H1 (cell line): ENCODE measurements around the gene HS6ST2.

ENCODE experiments used
- ASH2L ChIP-seq: fragments of 200-600, 300-600 bp; sonication (generic); IDR thresholded peaks from one replicate; pipeline ENCODE4 v1.7.1; 2017; ENCODE audit warnings: low read length
- CREB1 ChIP-seq: IDR thresholded peaks from 2 replicates; pipeline ENCODE4 v1.6.1; 2012; ENCODE audit warnings: inconsistent platforms
- CTCF ChIP-seq, 3 experiments: IDR thresholded peaks; 1 replicate in 2 of 3; 2 replicates in 1 of 3; pipeline versions ENCODE4 v1.5.1 to v1.6.1; 2011; ENCODE audit warnings: low read length in 3 of 3, mild to moderate bottlenecking in 3 of 3, inconsistent platforms in 2 of 3, low read depth in 1 of 3, moderate library complexity in 1 of 3; ENCODE audit not compliant: insufficient read depth in 1 of 3; ENCODE audit errors: control extremely low read depth in 1 of 3
- EP300 ChIP-seq, 2 experiments: IDR thresholded peaks; 1 replicate in 1 of 2; 2 replicates in 1 of 2; pipeline ENCODE4 v1.6.1; 2011 to 2012; ENCODE audit warnings: low read depth in 2 of 2, low read length in 2 of 2, mild to moderate bottlenecking in 2 of 2, borderline replicate concordance in 1 of 2, inconsistent platforms in 1 of 2, moderate library complexity in 1 of 2
- EZH2 ChIP-seq: fragments of 200-600 bp; sonication (generic); IDR thresholded peaks from 2 replicates; pipeline ENCODE4 v1.7.1; 2012; ENCODE audit warnings: low read depth, mild to moderate bottlenecking, moderate library complexity, low read length, inconsistent platforms; ENCODE audit not compliant: severe bottlenecking
- JUND ChIP-seq: IDR thresholded peaks from 2 replicates; pipeline ENCODE4 v1.6.1; 2011; ENCODE audit warnings: mild to moderate bottlenecking, improper control_type of control experiment, low read length
- POLR2A ChIP-seq, 2 experiments: IDR thresholded peaks; 1 replicate in 1 of 2; 2 replicates in 1 of 2; pipeline ENCODE4 v1.6.1; 2011; ENCODE audit warnings: low read depth in 2 of 2, low read length in 2 of 2, mild to moderate bottlenecking in 2 of 2; ENCODE audit errors: control extremely low read depth in 1 of 2
- POLR2AphosphoS5 ChIP-seq: IDR thresholded peaks from 2 replicates; pipeline ENCODE4 v1.6.1; 2011; ENCODE audit warnings: low read depth, low read length
- SP1 ChIP-seq: IDR thresholded peaks from 2 replicates; pipeline ENCODE4 v1.6.1; 2011; ENCODE audit warnings: low read depth, low read length
- SUZ12 ChIP-seq: fragments of 200-600 bp; sonication (generic); IDR thresholded peaks from 2 replicates; pipeline ENCODE4 v1.6.1; 2012; ENCODE audit warnings: mild to moderate bottlenecking, inconsistent platforms, low read length, moderate library complexity, mixed read lengths
- ZNF274 ChIP-seq: IDR thresholded peaks from 2 replicates; pipeline ENCODE4 v1.7.0; 2012; ENCODE audit warnings: low read length, borderline replicate concordance; ENCODE audit errors: extremely low read depth
- TF ChIP-seq, protein P1 (sequence below): IDR thresholded peaks from 2 replicates; pipeline ENCODE4 v1.6.1; 2011; ENCODE audit warnings: low read length, improper control_type of control experiment
- TF ChIP-seq, protein P2 (sequence below): IDR thresholded peaks from 2 replicates; pipeline ENCODE4 v1.6.1; 2012; ENCODE audit warnings: low read length, inconsistent platforms
- TF ChIP-seq, protein P3 (sequence below): IDR thresholded peaks from 2 replicates; pipeline ENCODE4 v1.6.1; 2011; ENCODE audit warnings: low read depth, mild to moderate bottlenecking, low read length; ENCODE audit not compliant: insufficient read depth

- no peak for TF ChIP-seq CREB1
- TF ChIP-seq CTCF (IDR thresholded peaks at IDR 0.05; ENCODE audit: control extremely low read depth in 1 of 3, insufficient read depth in 1 of 3, low read depth in 1 of 3, low read length in 3 of 3) = no peak
- no peak for TF ChIP-seq POLR2A (IDR thresholded peaks at IDR 0.05; ENCODE audit: control extremely low read depth in 1 of 2, low read depth in 2 of 2, low read length in 2 of 2)
- TF ChIP-seq ZNF274 = no peak
- TF ChIP-seq SP1 = 0 out of 2 replicates have a peak, but pooled peaks have one; percentile 27
- no peak for TF ChIP-seq POLR2AphosphoS5
- no peak for TF ChIP-seq EZH2
- TF ChIP-seq EP300 (IDR thresholded peaks at IDR 0.05; ENCODE audit: borderline replicate concordance in 1 of 2, low read depth in 2 of 2, low read length in 2 of 2) = no peak
- TF ChIP-seq JUND = no peak
- TF ChIP-seq, protein P1, sequence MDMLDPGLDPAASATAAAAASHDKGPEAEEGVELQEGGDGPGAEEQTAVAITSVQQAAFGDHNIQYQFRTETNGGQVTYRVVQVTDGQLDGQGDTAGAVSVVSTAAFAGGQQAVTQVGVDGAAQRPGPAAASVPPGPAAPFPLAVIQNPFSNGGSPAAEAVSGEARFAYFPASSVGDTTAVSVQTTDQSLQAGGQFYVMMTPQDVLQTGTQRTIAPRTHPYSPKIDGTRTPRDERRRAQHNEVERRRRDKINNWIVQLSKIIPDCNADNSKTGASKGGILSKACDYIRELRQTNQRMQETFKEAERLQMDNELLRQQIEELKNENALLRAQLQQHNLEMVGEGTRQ = no peak
- TF ChIP-seq SUZ12 = no peak
- TF ChIP-seq, protein P2, sequence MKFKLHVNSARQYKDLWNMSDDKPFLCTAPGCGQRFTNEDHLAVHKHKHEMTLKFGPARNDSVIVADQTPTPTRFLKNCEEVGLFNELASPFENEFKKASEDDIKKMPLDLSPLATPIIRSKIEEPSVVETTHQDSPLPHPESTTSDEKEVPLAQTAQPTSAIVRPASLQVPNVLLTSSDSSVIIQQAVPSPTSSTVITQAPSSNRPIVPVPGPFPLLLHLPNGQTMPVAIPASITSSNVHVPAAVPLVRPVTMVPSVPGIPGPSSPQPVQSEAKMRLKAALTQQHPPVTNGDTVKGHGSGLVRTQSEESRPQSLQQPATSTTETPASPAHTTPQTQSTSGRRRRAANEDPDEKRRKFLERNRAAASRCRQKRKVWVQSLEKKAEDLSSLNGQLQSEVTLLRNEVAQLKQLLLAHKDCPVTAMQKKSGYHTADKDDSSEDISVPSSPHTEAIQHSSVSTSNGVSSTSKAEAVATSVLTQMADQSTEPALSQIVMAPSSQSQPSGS = no peak
- TF ChIP-seq, protein P3, sequence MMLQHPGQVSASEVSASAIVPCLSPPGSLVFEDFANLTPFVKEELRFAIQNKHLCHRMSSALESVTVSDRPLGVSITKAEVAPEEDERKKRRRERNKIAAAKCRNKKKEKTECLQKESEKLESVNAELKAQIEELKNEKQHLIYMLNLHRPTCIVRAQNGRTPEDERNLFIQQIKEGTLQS = no peak
- peak; percentile 53 for TF ChIP-seq ASH2L
These were observed 82.5 kb downstream of the HS6ST2 start for GRCh38 chrX:132875650-132876522.
